ENCODE measurements around the gene CFAP52.

CFAP52 gene

DNA sequence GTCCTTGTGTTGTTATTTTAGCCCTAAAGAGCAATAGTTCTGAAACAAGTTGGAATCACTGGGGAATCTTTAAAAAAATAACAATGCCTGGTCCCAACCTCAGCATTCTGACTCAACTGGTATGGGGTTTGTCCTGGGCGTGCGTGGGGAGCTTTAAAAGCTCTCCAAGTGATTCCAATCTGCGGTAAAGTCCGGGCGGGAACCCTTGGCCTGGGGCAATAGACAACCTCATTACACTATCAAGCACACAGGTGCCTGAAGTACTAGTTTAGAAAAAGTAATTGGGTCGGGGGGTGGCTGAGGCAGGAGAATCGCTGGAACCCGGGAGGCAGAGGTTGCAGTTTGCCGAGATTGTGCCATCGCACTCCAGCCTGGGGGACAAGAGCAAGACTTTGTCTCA is 5.2 kb upstream of the CFAP52 start:
- Histone ChIP-seq H3K4me2 (ENCODE audit: insufficient read depth, low read length) (no peak overlapping the region), H3K27me3 (ENCODE audit: insufficient read depth, low read length, poor library complexity) (no peaks in the 10 kb centered on the region), H2AFZ (ENCODE audit: low read depth, low read length) (no peak overlapping the region), H3K27ac (ENCODE audit: low read length) (no peak overlapping the region), H3K4me1 (ENCODE audit: insufficient read depth, low read length) (peaks cover 21% of the 10 kb centered on the region), H3K79me2 (ENCODE audit: insufficient read depth, low read length) (no peaks in the 10 kb centered on the region), H3K9ac (ENCODE audit: low read depth, low read length) (no peak overlapping the region), H4K20me1 (ENCODE audit: insufficient read depth, low read length) (0 out of 2 replicates have a peak, but pooled peaks cover 3% of the 10 kb centered on the region), H3K4me3 (ENCODE audit: low read depth in 1 of 2, low read length in 2 of 2) (no peak overlapping the region), H3K9me3 (ENCODE audit: insufficient read depth, low read length, severe bottlenecking) (no peaks in the 10 kb centered on the region), H3K36me3 (ENCODE audit: insufficient read depth, low read length) (peaks cover 16% of the 10 kb centered on the region; the same call in 1 of the 2 replicates)
- no peak for TF ChIP-seq EZH2 (IDR thresholded peaks at IDR 0.05; ENCODE audit: borderline replicate concordance, low read depth, low read length, severe bottlenecking)
- TF ChIP-seq, protein P1, sequence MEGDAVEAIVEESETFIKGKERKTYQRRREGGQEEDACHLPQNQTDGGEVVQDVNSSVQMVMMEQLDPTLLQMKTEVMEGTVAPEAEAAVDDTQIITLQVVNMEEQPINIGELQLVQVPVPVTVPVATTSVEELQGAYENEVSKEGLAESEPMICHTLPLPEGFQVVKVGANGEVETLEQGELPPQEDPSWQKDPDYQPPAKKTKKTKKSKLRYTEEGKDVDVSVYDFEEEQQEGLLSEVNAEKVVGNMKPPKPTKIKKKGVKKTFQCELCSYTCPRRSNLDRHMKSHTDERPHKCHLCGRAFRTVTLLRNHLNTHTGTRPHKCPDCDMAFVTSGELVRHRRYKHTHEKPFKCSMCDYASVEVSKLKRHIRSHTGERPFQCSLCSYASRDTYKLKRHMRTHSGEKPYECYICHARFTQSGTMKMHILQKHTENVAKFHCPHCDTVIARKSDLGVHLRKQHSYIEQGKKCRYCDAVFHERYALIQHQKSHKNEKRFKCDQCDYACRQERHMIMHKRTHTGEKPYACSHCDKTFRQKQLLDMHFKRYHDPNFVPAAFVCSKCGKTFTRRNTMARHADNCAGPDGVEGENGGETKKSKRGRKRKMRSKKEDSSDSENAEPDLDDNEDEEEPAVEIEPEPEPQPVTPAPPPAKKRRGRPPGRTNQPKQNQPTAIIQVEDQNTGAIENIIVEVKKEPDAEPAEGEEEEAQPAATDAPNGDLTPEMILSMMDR (IDR thresholded peaks at IDR 0.05; ENCODE audit: borderline replicate concordance, extremely low read depth, low read length, poor library complexity, severe bottlenecking): no peak
- DNase-seq (no peak), ATAC-seq (ENCODE audit: insufficient read depth, low read depth) (no peak)

DNA sequence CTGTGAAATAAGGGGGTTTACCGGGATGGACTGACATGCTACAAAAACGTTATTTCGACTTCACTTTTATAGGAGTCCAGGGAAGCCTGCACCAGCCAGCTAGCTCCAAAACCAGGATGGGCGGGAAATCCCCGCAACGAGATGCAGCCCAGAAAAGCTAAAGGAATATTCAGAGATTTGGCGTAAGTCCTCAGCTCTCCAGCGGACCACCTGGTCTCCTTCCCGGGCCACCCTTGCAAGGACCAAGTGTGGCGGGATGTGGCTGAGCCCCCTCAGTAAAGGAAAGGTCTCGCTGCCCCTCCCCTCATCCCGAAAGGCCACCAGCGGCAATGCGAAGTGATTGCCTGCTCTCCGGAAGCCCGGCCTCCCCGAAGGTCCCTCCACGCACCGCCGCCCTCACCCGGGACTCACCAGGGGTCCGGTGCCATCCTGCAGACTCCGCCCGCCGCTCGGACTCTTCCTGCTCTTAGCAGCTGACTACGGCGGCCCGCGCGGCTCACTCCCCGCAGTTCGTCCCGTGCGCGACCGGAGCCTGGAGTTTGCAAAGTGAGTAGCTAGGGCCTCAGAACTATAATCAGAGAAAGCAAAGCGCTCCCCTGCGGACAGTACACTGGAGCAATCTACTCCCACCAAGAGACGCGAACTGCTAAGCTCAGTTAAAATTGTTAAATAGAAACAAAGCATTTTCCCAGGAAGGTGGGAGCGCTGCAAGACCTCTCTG is 901 bp upstream of the CFAP52 start, which contains the start of gene STX8:
TSS of gene STX8 (minus strand) at position 440 of the 721 bp plus-strand sequence. CDS start at position 428, 12 bp downstream.
- Histone ChIP-seq H3K4me3 (ENCODE audit: low read depth in 1 of 2, low read length in 2 of 2) (peak within 1 kb of the TSS; percentile 44 to 68), H3K9me3 (ENCODE audit: insufficient read depth, low read length, severe bottlenecking) (no peaks in the 10 kb centered on the region), H2AFZ (ENCODE audit: low read depth, low read length) (peak within 1 kb of the TSS; percentile 78), H3K27ac (ENCODE audit: low read length) (peak within 1 kb of the TSS; percentile 15), H3K4me1 (ENCODE audit: insufficient read depth, low read length) (peaks cover 25% of the 10 kb centered on the region), H3K79me2 (ENCODE audit: insufficient read depth, low read length) (no peaks in the 10 kb centered on the region), H3K27me3 (ENCODE audit: insufficient read depth, low read length, poor library complexity) (no peaks in the 10 kb centered on the region), H3K4me2 (ENCODE audit: insufficient read depth, low read length) (peak within 1 kb of the TSS; percentile 77), H3K36me3 (ENCODE audit: insufficient read depth, low read length) (0 out of 2 replicates have a peak, but pooled peaks cover 2% of the 10 kb centered on the region), H3K9ac (ENCODE audit: low read depth, low read length) (peak within 1 kb of the TSS; percentile 57), H4K20me1 (ENCODE audit: insufficient read depth, low read length) (0 out of 2 replicates have a peak, but pooled peaks cover 3% of the 10 kb centered on the region)
- ATAC-seq (ENCODE audit: insufficient read depth, low read depth) (peak; percentile 88), DNase-seq (peak; percentile 81)
- TF ChIP-seq, protein P1 (IDR thresholded peaks at IDR 0.05; ENCODE audit: borderline replicate concordance, extremely low read depth, low read length, poor library complexity, severe bottlenecking): no peak
- no peak for TF ChIP-seq EZH2 (IDR thresholded peaks at IDR 0.05; ENCODE audit: borderline replicate concordance, low read depth, low read length, severe bottlenecking)

DNA sequence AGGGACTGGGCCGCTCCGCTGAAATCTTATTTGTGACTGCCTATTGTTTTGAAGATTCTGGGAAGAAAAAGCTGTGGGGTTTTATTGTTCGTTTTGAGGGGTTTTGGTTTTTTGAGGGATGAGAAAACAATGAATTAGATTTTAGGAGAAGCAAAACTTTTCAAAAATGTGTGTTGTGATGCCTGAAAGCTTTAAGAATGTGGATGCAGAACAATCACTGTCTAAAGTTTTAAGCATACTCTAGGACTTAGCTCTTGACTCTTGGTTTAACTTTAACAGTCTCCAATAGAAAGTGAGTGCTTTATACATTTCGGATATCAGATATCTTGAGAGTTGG is 899 bp downstream of the CFAP52 start:
- 0 out of 2 replicates have a peak overlapping the region, but pooled peaks have one; percentile 27 for H2AFZ ChIP-seq (ENCODE audit: low read depth, low read length)
- DNase-seq: no peak
- H3K27ac ChIP-seq (ENCODE audit: low read length): no peak overlapping the region
- no peak overlapping the region for H3K4me3 ChIP-seq (ENCODE audit: low read depth in 1 of 2, low read length in 2 of 2)
- H3K9me3 ChIP-seq (ENCODE audit: insufficient read depth, low read length, severe bottlenecking): no peaks in the 10 kb centered on the region
- no peaks in the 10 kb centered on the region for H4K20me1 ChIP-seq (ENCODE audit: insufficient read depth, low read length)
- no peak overlapping the region for H3K9ac ChIP-seq (ENCODE audit: low read depth, low read length)
- no peak for ATAC-seq (ENCODE audit: insufficient read depth, low read depth)
- H3K36me3 ChIP-seq (ENCODE audit: insufficient read depth, low read length): no peaks in the 10 kb centered on the region
- H3K27me3 ChIP-seq (ENCODE audit: insufficient read depth, low read length, poor library complexity): no peaks in the 10 kb centered on the region
- peaks cover 25% of the 10 kb centered on the region for H3K4me1 ChIP-seq (ENCODE audit: insufficient read depth, low read length)
- no peak overlapping the region for H3K4me2 ChIP-seq (ENCODE audit: insufficient read depth, low read length)
- TF ChIP-seq, protein P1 (IDR thresholded peaks at IDR 0.05; ENCODE audit: borderline replicate concordance, extremely low read depth, low read length, poor library complexity, severe bottlenecking): no peak
- TF ChIP-seq EZH2 (IDR thresholded peaks at IDR 0.05; ENCODE audit: borderline replicate concordance, low read depth, low read length, severe bottlenecking): no peak
- no peaks in the 10 kb centered on the region for H3K79me2 ChIP-seq (ENCODE audit: insufficient read depth, low read length)
